ENCODE results near the gene SKIC2. TPM values are rescaled to one million over a fixed set of nuclear protein-coding genes. Genes with fewer than 3 reads are reported as not detected.
A peak's percentile ranks its signal among the peaks of the same experiment; 100 is the strongest.

SKIC2 gene
- total and polyA plus RNA-seq, 2 of the 8 experiments (the other 6 are each of a cell fraction or from before 2014, with no cell fraction given) = 42.1 to 59.7 TPM

DNA sequence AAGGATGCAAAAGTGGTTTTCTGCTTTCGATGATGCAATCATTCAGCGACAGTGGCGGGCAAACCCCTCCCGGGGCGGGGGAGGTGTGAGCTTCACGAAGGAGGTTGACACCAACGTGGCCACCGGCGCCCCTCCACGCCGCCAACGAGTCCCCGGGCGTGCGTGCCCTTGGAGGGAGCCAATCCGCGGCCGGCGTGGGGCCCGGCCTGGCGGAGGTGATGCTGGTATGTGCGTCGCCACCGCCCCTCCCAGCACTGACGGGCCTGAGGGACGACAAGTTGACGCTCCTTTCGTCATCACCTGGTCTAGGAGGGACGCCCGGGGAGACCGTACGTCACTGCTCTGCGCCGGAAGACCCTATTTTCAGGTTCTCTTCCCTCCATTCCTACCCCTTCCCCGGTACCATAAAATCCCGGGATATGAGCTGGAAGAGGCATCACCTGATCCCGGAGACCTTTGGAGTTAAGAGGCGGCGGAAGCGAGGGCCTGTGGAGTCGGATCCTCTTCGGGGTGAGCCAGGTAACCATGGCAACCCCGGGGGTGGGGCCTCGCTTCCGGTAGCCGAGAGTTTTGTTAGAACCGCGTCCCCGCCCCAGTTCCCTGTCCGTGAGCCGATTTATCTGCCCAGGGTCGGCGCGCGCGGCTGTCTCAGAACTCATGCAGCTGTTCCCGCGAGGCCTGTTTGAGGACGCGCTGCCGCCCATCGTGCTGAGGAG, 13.2 kb downstream of the SKIC2 start, which contains the start of gene DXO (continued):
- no peak for TF ChIP-seq BCL11A (IDR thresholded peaks at IDR 0.05; ENCODE audit: low read depth in 2 of 2, low read length in 2 of 2)
- peak; percentile 6; the same call in 1 of the 2 replicates for TF ChIP-seq SP1 (IDR thresholded peaks at IDR 0.05; ENCODE audit: low read depth, low read length)
- TF ChIP-seq, protein P1, sequence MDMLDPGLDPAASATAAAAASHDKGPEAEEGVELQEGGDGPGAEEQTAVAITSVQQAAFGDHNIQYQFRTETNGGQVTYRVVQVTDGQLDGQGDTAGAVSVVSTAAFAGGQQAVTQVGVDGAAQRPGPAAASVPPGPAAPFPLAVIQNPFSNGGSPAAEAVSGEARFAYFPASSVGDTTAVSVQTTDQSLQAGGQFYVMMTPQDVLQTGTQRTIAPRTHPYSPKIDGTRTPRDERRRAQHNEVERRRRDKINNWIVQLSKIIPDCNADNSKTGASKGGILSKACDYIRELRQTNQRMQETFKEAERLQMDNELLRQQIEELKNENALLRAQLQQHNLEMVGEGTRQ (IDR thresholded peaks at IDR 0.05; ENCODE audit: low read length) = peak; percentile 52
- TF ChIP-seq KDM1A (IDR thresholded peaks at IDR 0.05; ENCODE audit: borderline replicate concordance, low read length) = no peak
- TF ChIP-seq POLR2A (IDR thresholded peaks at IDR 0.05; ENCODE audit: control extremely low read depth in 1 of 2, low read depth in 2 of 2, low read length in 2 of 2) = peak in 1 of 2 experiments; percentile 79; a peak in 2 of 3 replicates
- TF ChIP-seq CHD2 (IDR thresholded peaks at IDR 0.05; ENCODE audit: low read length) = peak; percentile 25; the same call in 1 of the 2 replicates
- TF ChIP-seq GABPA (IDR thresholded peaks at IDR 0.05; ENCODE audit: borderline replicate concordance, insufficient read depth, low read length) = peak; percentile 81
- TF ChIP-seq RNF2 (IDR thresholded peaks at IDR 0.05; ENCODE audit: borderline replicate concordance, low read depth, low read length, missing control alignments, poor library complexity, severe bottlenecking) = no peak
- peak; percentile 24 for TF ChIP-seq CTBP2 (IDR thresholded peaks at IDR 0.05; ENCODE audit: borderline replicate concordance, insufficient read depth, insufficient read length, low read length)
- TF ChIP-seq SRF (IDR thresholded peaks at IDR 0.05; ENCODE audit: low read depth, low read length) = peak; percentile 54
- TF ChIP-seq SAP30 (IDR thresholded peaks at IDR 0.05; ENCODE audit: insufficient read depth, insufficient replicate concordance, low read length) = peak; percentile 60
- no peak for TF ChIP-seq MAFK (IDR thresholded peaks at IDR 0.05; ENCODE audit: low read depth, low read length)
- TF ChIP-seq SIN3A (conservative IDR thresholded peaks at IDR 0.05 in 1 of 2, IDR thresholded peaks at IDR 0.05 in 1 of 2; ENCODE audit: low read depth in 1 of 2, low read length in 2 of 2) = peak; percentile 80 to 86; a peak in 3 of 4 replicates
- peak; percentile 60 to 85; a peak in 2 of 4 replicates for TF ChIP-seq HDAC2 (IDR thresholded peaks at IDR 0.05; ENCODE audit: borderline replicate concordance in 1 of 2, low read depth in 2 of 2, low read length in 2 of 2)
- peak; percentile 57 for TF ChIP-seq TBP (IDR thresholded peaks at IDR 0.05; ENCODE audit: low read depth, low read length)
- TF ChIP-seq YY1 (IDR thresholded peaks at IDR 0.05; ENCODE audit: low read depth, low read length) = peak; percentile 15; the same call in 1 of the 2 replicates
- TF ChIP-seq, protein P2, sequence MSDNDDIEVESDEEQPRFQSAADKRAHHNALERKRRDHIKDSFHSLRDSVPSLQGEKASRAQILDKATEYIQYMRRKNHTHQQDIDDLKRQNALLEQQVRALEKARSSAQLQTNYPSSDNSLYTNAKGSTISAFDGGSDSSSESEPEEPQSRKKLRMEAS (IDR thresholded peaks at IDR 0.05) = peak; percentile 66
- peak; percentile 41; the same call in 1 of the 2 replicates for TF ChIP-seq GTF2F1 (IDR thresholded peaks at IDR 0.05; ENCODE audit: borderline replicate concordance, low read depth, low read length)
- TF ChIP-seq, protein P3, sequence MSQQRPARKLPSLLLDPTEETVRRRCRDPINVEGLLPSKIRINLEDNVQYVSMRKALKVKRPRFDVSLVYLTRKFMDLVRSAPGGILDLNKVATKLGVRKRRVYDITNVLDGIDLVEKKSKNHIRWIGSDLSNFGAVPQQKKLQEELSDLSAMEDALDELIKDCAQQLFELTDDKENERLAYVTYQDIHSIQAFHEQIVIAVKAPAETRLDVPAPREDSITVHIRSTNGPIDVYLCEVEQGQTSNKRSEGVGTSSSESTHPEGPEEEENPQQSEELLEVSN (IDR thresholded peaks at IDR 0.05) = peak; percentile 63
